IPS-15b (cell line): ENCODE data around the gene NCOA1.
"Not testable (repeated sequence)": the region's sequence is repeated elsewhere in the genome, so short reads cannot be mapped to it uniquely, and the experiment has no call there.

ENCODE experiments used
- H3K27me3 ChIP-seq: one replicate; pipeline ENCODE4 v1.6.1; 2013; ENCODE audit warnings: low read length; ENCODE audit not compliant: control insufficient read depth, insufficient read depth
- H3K36me3 ChIP-seq: one replicate; pipeline ENCODE4 v1.6.1; 2013; ENCODE audit warnings: low read length; ENCODE audit not compliant: control insufficient read depth, insufficient read depth
- H3K4me1 ChIP-seq: one replicate; pipeline ENCODE4 v1.6.1; 2013; ENCODE audit warnings: mild to moderate bottlenecking, low read length; ENCODE audit not compliant: control insufficient read depth, insufficient read depth
- H3K4me3 ChIP-seq: one replicate; pipeline ENCODE4 v1.5.1; 2013; ENCODE audit warnings: low read depth, low read length
- H3K9ac ChIP-seq: one replicate; pipeline ENCODE4 v1.6.1; 2013; ENCODE audit warnings: low read depth, mild to moderate bottlenecking, low read length
- H3K9me3 ChIP-seq: one replicate; pipeline ENCODE4 v1.6.1; 2013; ENCODE audit warnings: mild to moderate bottlenecking, low read length; ENCODE audit not compliant: control insufficient read depth, insufficient read depth

The NCOA1 gene

GRCh38 chr2:24461685-24462084, 29.4 kb upstream of the NCOA1 start:
- H3K9me3 ChIP-seq: no peaks in the 10 kb centered on the region
- H3K27me3 ChIP-seq: peaks cover 11% of the 10 kb centered on the region
- H3K4me3 ChIP-seq: no peak overlapping the region
- no peak overlapping the region for H3K9ac ChIP-seq
- H3K4me1 ChIP-seq: peaks cover 2% of the 10 kb centered on the region
- no peaks in the 10 kb centered on the region for H3K36me3 ChIP-seq

- H3K4me3 ChIP-seq: no peak overlapping the region
Measured at GRCh38 chr2:24463271-24463670, 27.8 kb upstream of the NCOA1 start.

DNA sequence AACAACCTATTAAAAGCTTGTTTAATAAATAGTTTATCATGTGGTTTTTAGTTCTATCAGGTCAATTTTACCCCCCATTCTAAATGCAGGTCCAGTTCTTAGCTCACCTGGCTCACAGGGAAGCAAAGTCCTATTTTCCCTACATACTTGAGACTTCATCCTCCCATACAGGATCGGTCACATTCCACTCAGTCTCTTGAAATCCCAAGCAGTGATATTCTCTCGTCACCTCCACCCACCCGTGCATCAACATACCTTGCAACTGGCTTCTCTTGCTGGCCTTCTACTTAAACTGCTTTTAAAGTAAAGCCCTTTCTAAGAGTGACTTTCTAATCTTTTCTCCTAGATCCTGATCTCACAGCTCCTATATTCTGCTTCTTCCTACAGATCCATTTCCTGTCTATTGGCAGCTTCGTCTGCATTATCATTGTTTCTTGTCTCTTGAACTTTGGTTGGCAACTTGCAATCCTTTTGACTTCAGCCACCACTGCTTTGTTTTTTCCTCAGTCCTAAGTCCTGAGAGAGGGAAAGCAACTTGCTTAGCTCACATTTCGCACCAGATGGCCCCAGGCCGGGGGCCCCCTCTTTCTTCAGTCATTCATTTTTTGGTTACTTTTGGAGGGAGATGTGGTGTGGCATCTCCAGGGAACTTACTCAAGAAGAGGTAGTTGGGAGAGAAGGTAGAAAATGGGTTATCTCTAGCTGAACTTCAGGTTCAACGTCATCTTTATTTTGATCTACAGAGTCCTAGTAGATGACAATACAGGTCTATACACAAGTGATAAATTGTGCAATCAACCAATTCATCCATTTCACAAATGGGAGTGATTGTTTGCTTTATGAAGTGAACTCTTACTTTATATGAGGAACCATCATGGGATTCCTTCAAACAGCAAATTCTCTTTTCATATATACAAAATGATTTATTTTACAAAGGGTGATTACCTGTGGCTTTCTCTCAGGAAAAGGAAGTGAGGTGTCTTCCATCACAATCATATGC, 23.9 kb upstream of the NCOA1 start:
- Histone ChIP-seq H3K27me3 (no peaks in the 10 kb centered on the region), H3K9ac (no peak overlapping the region), H3K4me1 (peaks cover 5% of the 10 kb centered on the region), H3K9me3 (no peaks in the 10 kb centered on the region), H3K4me3 (no peak overlapping the region), H3K36me3 (no peaks in the 10 kb centered on the region)

More at GRCh38 chr2:24463271-24463670, 27.8 kb upstream of the NCOA1 start:
- H3K9me3 ChIP-seq: no peaks in the 10 kb centered on the region
- no peak overlapping the region for H3K9ac ChIP-seq
- H3K36me3 ChIP-seq: no peaks in the 10 kb centered on the region
- peaks cover 4% of the 10 kb centered on the region for H3K27me3 ChIP-seq
- H3K4me1 ChIP-seq: peaks cover 5% of the 10 kb centered on the region

DNA sequence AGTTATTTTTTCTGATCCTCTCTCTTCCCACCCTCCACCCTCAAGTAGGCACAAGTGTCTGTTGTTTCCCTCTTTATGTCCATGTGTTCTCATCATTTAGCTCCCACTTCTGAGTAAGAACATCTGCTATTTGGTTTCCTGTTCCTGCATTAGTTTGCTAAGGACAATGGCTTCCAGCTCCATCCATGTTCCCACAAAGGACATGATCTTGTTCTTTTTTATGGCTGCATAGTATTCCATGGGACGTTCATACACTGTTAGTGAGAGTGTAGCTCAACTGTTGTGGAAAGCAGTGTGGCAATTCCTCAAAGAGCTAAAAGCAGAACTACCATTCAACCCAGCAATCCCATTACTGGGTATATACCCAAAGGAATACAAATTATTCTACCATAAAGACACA, 22.6 kb upstream of the NCOA1 start:
- not testable (repeated sequence) for H3K9ac ChIP-seq, H3K4me3 ChIP-seq, H3K4me1 ChIP-seq, H3K36me3 ChIP-seq, H3K9me3 ChIP-seq, H3K27me3 ChIP-seq

DNA sequence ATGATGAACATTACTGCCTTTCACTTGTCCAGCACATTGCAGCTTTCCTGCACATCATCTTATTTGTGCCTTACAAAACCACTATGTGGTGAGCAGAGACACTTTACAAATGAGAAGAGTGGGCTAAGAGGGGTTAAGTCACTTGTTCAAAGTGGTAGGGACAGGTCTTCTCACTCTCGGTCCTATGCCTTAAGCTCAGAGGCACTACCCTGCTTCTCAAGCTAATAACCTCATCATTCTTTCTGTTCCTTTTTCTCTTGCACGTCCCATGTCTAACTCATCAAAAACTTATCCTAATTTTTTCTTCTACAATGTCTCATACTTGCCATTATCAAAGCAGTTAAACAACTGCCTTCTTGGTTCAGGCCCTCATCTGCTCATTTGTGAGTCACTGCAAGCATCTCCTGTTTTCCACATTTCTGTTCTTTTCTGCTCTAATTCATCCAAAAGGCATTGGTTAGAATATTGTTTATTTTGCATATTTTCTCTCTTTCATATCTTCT, 21.9 kb upstream of the NCOA1 start:
- Histone ChIP-seq H3K36me3 (no peaks in the 10 kb centered on the region), H3K4me1 (peaks cover 5% of the 10 kb centered on the region), H3K27me3 (no peaks in the 10 kb centered on the region), H3K9me3 (no peaks in the 10 kb centered on the region), H3K4me3 (no peak overlapping the region), H3K9ac (no peak overlapping the region)

GRCh38 chr2:24471662-24472061, 19.4 kb upstream of the NCOA1 start:
- no peaks in the 10 kb centered on the region for H3K27me3 ChIP-seq
- no peaks in the 10 kb centered on the region for H3K36me3 ChIP-seq
- H3K4me3 ChIP-seq: no peak overlapping the region
- peaks cover 3% of the 10 kb centered on the region for H3K4me1 ChIP-seq
- no peaks in the 10 kb centered on the region for H3K9me3 ChIP-seq
- H3K9ac ChIP-seq: no peak overlapping the region

- Histone ChIP-seq H3K9ac (no peak overlapping the region), H3K27me3 (no peaks in the 10 kb centered on the region), H3K36me3 (no peaks in the 10 kb centered on the region), H3K4me1 (no peaks in the 10 kb centered on the region), H3K9me3 (no peaks in the 10 kb centered on the region), H3K4me3 (no peak overlapping the region)
Measured at GRCh38 chr2:24472416-24472815, 18.6 kb upstream of the NCOA1 start.

DNA sequence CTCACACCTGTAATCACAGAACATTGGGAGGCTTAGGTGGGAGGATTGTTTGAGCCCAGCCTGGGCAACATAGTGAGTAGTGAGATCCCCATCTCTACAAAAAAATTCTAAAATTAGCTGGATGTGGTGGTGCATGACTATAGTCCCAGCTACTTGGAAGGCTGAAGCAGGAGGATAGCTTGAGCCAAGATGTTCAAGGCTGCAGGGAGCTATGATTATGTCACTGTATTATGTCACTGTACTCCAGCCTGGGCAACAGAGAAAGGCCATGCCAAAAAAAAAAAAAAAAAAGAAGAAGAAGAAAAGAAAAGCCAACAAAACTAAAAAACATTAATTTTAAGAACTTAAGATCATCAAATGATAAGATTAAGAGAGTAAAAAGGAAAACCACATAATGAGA, 17.4 kb upstream of the NCOA1 start:
- Histone ChIP-seq H3K27me3 (no peaks in the 10 kb centered on the region), H3K4me3 (no peak overlapping the region)

GRCh38 chr2:24474053-24474452, 17.0 kb upstream of the NCOA1 start:
- no peaks in the 10 kb centered on the region for H3K9me3 ChIP-seq
- H3K4me1 ChIP-seq: no peaks in the 10 kb centered on the region
- no peak overlapping the region for H3K9ac ChIP-seq
- H3K27me3 ChIP-seq: no peaks in the 10 kb centered on the region
- H3K4me3 ChIP-seq: no peak overlapping the region
- H3K36me3 ChIP-seq: no peaks in the 10 kb centered on the region

More for the DNA sequence above, 17.4 kb upstream of the NCOA1 start:
- Histone ChIP-seq H3K9ac (no peak overlapping the region), H3K4me1 (no peaks in the 10 kb centered on the region), H3K9me3 (no peaks in the 10 kb centered on the region), H3K36me3 (no peaks in the 10 kb centered on the region)

DNA sequence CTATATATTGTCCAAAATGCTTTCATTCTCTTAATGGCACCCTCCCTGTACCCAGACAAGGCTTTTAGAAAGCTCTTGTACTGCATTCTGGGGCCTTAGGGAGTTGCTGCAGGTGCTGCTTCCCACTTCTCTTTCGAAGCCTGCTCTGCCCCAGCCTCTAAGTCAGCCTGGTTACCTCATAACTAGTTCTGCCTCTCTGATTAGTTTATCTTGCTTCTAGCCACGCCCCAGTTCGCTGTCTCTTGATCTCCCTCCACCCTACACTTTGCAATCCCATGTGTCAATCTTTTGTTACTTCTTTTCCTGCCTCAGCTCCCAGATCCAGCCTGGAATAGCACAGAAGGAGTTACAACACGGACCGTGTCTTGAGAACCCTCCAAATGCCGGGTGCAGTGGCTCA, 13.8 kb upstream of the NCOA1 start:
- no peak overlapping the region for H3K9ac ChIP-seq
- H3K9me3 ChIP-seq: no peaks in the 10 kb centered on the region
- H3K27me3 ChIP-seq: no peaks in the 10 kb centered on the region
- no peaks in the 10 kb centered on the region for H3K4me1 ChIP-seq
- H3K36me3 ChIP-seq: no peaks in the 10 kb centered on the region
- H3K4me3 ChIP-seq: no peak overlapping the region

GRCh38 chr2:24478243-24478642, 12.8 kb upstream of the NCOA1 start:
- Histone ChIP-seq H3K36me3 (no peaks in the 10 kb centered on the region), H3K4me1 (no peaks in the 10 kb centered on the region), H3K27me3 (no peaks in the 10 kb centered on the region), H3K9ac (no peak overlapping the region), H3K4me3 (no peak overlapping the region), H3K9me3 (no peaks in the 10 kb centered on the region)

- Histone ChIP-seq H3K4me3 (no peak overlapping the region), H3K9ac (no peak overlapping the region), H3K36me3 (no peaks in the 10 kb centered on the region), H3K9me3 (no peaks in the 10 kb centered on the region), H3K4me1 (no peaks in the 10 kb centered on the region), H3K27me3 (no peaks in the 10 kb centered on the region)
Measured at GRCh38 chr2:24480245-24480644, 10.8 kb upstream of the NCOA1 start.
